ENCODE data around the gene AP1G2. TPM values are rescaled to one million over a fixed set of nuclear protein-coding genes. Genes with fewer than 3 reads are reported as not detected.

AP1G2 gene
- polyA plus RNA-seq, 1 donor (not counting 4 experiments of a cell fraction or from before 2014, with no cell fraction given), result 119 TPM

- Histone ChIP-seq H3K9ac (ENCODE audit: control insufficient read depth, extremely low read depth, insufficient read depth, low read length) (no peak overlapping the region), H3K4me1 (ENCODE audit: control insufficient read depth, extremely low read depth, insufficient read depth, low read length) (no peaks in the 10 kb centered on the region), H3K79me2 (ENCODE audit: control insufficient read depth, insufficient read depth, low read length) (no peaks in the 10 kb centered on the region), H3K27ac (ENCODE audit: control insufficient read depth, insufficient read depth, low read length) (no peak overlapping the region), H3K9me3 (ENCODE audit: control insufficient read depth, low read depth, low read length) (no peaks in the 10 kb centered on the region), H4K20me1 (ENCODE audit: control insufficient read depth, extremely low read depth, insufficient read depth, low read length) (no peaks in the 10 kb centered on the region), H3K4me3 (ENCODE audit: control insufficient read depth in 2 of 3, extremely low read depth in 1 of 3, insufficient read depth in 2 of 3, low read depth in 1 of 3, low read length in 3 of 3) (no peak overlapping the region), H2AFZ (ENCODE audit: control insufficient read depth, low read length) (no peak overlapping the region), H3K36me3 (ENCODE audit: control insufficient read depth in 2 of 2, extremely low read depth in 1 of 2, insufficient read depth in 2 of 2, low read length in 2 of 2) (no peaks in the 10 kb centered on the region), H3K27me3 (ENCODE audit: control insufficient read depth, extremely low read depth, insufficient read depth, low read length) (no peaks in the 10 kb centered on the region), H3K4me2 (ENCODE audit: control insufficient read depth, extremely low read depth, insufficient read depth, low read depth, low read length) (no peak overlapping the region), H3K9me1 (ENCODE audit: control insufficient read depth, extremely low read depth, insufficient read depth, low read length) (no peaks in the 10 kb centered on the region)
- FAIRE-seq, result no peak
- no peak for TF ChIP-seq EZH2 (IDR thresholded peaks at IDR 0.05; ENCODE audit: low read length)
- TF ChIP-seq CTCF (optimal IDR thresholded peaks at IDR 0.05 in 1 of 3, IDR thresholded peaks at IDR 0.05 in 1 of 3, conservative IDR thresholded peaks at IDR 0.05 in 1 of 3; ENCODE audit: extremely low read depth in 1 of 3, insufficient read depth in 2 of 3, low read length in 3 of 3), result no peak
- DNase-seq (ENCODE audit: low read depth, low spot score), result no peak
- dilution Hi-C loops (cut with MboI; ENCODE audit: extremely low pct_ligation_motif_present, low sequenced_read_pairs), result no loop called here
These were observed 33.7 kb downstream of the AP1G2 start for GRCh38 chr14:23533652-23534435.

- Histone ChIP-seq H3K27ac (ENCODE audit: control insufficient read depth, insufficient read depth, low read length) (no peak overlapping the region), H2AFZ (ENCODE audit: control insufficient read depth, low read length) (no peak overlapping the region), H3K9me3 (ENCODE audit: control insufficient read depth, low read depth, low read length) (no peaks in the 10 kb centered on the region), H3K4me1 (ENCODE audit: control insufficient read depth, extremely low read depth, insufficient read depth, low read length) (no peaks in the 10 kb centered on the region), H3K27me3 (ENCODE audit: control insufficient read depth, extremely low read depth, insufficient read depth, low read length) (no peaks in the 10 kb centered on the region), H4K20me1 (ENCODE audit: control insufficient read depth, extremely low read depth, insufficient read depth, low read length) (no peaks in the 10 kb centered on the region), H3K36me3 (ENCODE audit: control insufficient read depth in 2 of 2, extremely low read depth in 1 of 2, insufficient read depth in 2 of 2, low read length in 2 of 2) (peaks cover 0 to under 1% of the 10 kb centered on the region in 2 experiments), H3K4me3 (ENCODE audit: control insufficient read depth in 2 of 3, extremely low read depth in 1 of 3, insufficient read depth in 2 of 3, low read depth in 1 of 3, low read length in 3 of 3) (no peak overlapping the region), H3K9me1 (ENCODE audit: control insufficient read depth, extremely low read depth, insufficient read depth, low read length) (no peaks in the 10 kb centered on the region), H3K9ac (ENCODE audit: control insufficient read depth, extremely low read depth, insufficient read depth, low read length) (no peak overlapping the region), H3K4me2 (ENCODE audit: control insufficient read depth, extremely low read depth, insufficient read depth, low read depth, low read length) (no peak overlapping the region), H3K79me2 (ENCODE audit: control insufficient read depth, insufficient read depth, low read length) (no peaks in the 10 kb centered on the region)
- TF ChIP-seq CTCF (optimal IDR thresholded peaks at IDR 0.05 in 1 of 3, IDR thresholded peaks at IDR 0.05 in 1 of 3, conservative IDR thresholded peaks at IDR 0.05 in 1 of 3; ENCODE audit: extremely low read depth in 1 of 3, insufficient read depth in 2 of 3, low read length in 3 of 3) (no peak), EZH2 (IDR thresholded peaks at IDR 0.05; ENCODE audit: low read length) (no peak)
- dilution Hi-C loops (cut with MboI; ENCODE audit: extremely low pct_ligation_motif_present, low sequenced_read_pairs), result no loop called here
- no peak for FAIRE-seq
- no peak for DNase-seq (ENCODE audit: low read depth, low spot score)
These were observed 34.9 kb downstream of the AP1G2 start for GRCh38 chr14:23532658-23533057.

All from keratinocyte (primary cell).